ENCODE data around the gene GHSR.

GHSR gene

GRCh38 chr3:172437713-172438112, 10.5 kb downstream of the GHSR start:
- no peak for DNase-seq

DNA sequence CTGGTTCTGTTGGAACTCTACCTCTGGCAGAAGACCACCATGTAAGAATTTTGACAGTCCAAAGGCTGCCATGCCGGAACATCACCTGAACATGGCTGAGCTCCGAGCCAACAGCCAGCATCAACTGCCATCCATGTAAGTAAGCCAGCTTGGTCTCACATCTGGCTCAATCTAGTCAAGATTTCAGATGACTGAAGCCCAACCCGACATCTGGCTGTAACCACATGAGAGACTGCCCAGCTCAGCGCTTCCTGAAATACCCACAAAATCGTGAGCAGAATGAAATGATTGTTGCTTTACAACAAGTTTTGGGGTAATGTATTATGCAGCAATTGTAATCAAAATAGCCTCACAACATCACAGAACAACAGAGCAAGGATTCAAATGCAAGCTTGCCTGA, 32.9 kb downstream of the GHSR start:
- no peak for DNase-seq

- DNase-seq: no peak
These were observed 36.7 kb downstream of the GHSR start for GRCh38 chr3:172411478-172411947.

DNA sequence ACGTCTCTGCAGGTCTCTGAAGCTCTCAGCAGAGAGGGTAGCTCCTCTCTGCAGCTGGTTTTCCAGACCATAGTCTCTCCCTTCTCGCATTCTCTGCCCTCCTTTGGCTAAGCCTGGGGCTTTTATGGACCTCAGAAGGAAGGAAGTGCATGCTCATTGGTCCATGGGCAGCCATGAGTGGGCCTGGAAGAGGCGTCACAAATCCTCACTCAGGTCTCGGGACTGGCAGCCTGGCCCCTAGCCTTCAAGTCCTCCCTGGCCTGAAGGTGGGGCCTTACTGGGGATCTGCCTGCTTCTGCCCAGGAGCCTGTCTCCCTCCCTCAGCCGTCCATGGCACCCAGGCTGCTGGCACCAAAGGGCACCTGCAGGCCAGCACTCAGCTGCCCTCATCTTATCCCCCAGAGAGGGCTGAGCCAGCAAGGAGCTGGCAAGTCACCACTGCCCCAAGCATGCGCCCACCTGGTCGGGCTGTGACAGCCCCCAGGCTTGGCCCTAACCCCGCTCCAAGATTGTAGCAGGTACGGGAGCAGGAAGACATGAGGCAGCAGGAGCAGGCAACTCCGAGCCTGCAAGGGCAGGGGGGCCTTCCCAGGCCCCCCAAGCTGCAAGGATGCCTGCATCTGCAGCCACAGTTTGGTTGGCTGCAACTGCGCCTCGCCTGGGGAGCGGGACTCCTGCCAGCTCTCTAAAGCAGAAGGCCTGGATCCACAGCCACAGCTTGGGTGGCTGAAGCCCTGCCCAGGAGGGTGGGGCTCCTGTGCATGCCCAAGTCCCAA, 37.4 kb downstream of the GHSR start:
- DNase-seq: no peak

GRCh38 chr3:172407872-172408271, 40.4 kb downstream of the GHSR start:
- no peak for DNase-seq

DNA sequence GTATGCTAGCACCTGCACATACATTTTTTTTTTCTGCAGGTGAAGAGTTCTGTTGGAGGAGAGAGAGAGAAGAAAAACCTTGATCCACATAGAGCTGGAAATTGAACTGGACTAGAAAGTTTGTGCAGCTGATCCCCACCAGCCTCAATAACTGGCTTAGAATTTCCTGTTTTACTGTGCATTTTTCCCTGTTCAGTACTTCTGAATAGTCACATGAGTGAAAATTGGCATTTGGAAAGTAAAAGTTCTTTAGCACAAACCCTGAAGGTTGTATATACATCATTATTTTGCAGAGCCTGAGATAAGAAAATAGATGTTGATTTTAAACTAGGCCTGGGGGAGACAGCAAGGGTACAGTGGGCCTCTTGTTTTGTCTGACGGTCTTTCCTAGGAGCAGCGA, 42.3 kb downstream of the GHSR start:
- DNase-seq: no peak

DNA sequence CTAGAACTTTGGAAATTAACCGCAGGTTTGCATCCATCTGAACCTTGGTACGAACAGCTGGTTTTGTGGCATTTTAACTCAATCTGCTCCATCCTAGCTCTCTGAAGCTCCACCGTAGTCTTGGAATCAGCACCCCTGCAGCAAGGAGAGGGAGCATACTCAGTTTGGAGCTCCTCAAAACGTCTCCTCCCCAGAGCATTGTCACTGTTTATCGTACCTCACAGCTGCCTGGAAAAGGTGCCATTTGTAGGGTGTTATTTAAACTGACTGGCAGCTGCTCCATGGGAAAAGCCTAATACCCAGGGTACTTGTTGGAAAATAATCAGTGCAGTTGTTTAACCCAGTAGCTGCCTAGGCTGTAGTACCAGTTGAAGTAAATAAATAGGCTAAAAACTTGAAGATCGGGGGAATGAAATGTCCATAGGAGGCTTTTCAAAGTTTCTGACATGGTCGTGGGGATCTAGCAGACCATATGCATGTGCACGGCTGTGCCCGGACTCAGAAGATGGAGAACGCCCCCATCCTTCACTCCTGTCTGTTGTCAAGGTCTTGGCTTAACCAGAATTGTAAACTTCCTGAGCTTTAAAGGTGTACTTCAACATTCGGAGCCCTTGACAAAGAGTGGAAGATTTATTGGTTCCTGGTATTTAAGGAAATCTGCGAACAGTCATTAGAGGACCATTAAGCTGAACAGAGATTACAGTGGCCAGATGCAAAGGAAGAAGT, 43.9 kb downstream of the GHSR start:
- no peak for DNase-seq

DNA sequence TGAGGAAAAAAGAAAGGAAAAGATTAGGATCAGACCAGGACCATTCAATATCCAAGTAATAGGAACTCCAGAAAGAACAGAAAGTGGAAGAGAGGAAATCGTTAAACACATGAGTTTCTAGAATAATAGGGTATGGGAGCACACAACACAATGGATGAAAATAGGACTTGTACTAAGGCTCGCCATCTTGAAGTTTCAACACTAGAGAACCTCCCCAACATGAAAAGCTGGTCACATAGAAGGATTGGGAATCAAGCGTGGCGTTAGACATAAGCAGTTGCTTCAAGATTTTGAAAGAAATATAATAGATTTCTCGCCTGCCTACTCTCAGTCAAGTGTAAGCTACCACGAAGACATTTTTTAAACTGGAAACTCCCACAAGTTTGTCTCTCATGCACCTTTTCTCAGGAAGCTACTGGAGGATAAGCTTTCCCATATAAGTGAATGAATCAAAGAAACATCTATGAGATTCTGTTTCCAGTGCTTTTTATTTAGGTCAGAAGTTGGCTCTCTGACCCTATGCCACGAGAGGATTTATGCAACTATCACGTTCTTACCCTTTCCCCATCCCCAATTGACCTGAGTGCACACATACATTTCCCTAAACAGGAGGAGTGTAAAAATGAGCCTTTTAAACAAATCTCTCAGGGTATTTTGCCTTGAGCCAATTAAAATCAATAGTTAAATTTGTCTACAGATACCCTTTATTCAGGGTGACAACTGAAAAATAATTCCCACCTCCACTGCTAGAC, 45.2 kb downstream of the GHSR start:
- DNase-seq: no peak

DNA sequence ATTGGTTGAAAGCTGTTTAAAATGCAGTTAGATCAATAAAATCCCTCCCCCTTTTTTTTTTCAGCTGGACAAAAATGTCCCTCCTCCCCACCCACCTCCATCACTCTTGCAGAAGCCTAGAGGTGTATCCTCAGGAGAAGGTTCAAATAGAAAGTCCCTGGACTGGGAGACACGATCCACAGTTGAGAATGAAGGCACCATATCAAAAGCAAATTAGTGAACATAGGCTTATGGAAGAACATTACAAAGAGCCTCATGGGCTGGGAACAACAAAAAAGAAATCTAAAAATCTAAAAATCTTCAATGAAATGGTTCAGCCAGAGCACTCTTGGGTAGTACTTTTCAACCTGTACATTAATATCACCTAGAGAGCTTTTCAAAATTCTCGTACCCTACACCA, 46.2 kb downstream of the GHSR start:
- DNase-seq: no peak

- no peak for DNase-seq
These were observed 49.8 kb downstream of the GHSR start for GRCh38 chr3:172398484-172398883.

GRCh38 chr3:172397716-172398405, 50.4 kb downstream of the GHSR start:
- DNase-seq: no peak

DNA sequence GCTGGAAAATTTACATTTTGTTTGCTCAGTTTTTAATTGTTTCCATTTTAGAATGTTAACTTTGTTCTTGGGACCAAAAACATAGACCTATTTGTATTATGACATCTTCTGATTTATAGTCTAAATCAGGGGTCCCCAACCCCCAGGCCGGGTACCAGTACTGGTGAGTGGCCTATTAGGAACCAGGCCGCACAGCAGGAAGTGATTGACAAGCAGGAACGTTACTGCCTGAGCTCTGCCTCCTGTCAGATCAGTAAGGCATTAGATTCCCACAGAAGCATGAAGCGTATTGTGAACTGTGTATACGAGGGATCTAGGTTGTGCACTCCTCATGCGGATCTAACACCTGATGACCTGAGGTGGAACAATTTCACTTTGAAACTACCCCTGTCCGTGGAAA, 51.9 kb downstream of the GHSR start:
- no peak for DNase-seq

- no peak for DNase-seq
These were observed 53.6 kb downstream of the GHSR start for GRCh38 chr3:172394692-172395091.

Measured in inflammatory macrophage treated with lipopolysaccharide for 1 hour (primary cell).